Measurements from ENCODE around the gene GRIK4. TPM values are rescaled to one million over a fixed set of nuclear protein-coding genes. Genes with fewer than 3 reads are reported as not detected.

GRIK4 gene
- total and polyA plus RNA-seq, 2 donors (not counting 3 experiments of a cell fraction or from before 2014, with no cell fraction given) = 0.81 to 1.6 TPM

DNA sequence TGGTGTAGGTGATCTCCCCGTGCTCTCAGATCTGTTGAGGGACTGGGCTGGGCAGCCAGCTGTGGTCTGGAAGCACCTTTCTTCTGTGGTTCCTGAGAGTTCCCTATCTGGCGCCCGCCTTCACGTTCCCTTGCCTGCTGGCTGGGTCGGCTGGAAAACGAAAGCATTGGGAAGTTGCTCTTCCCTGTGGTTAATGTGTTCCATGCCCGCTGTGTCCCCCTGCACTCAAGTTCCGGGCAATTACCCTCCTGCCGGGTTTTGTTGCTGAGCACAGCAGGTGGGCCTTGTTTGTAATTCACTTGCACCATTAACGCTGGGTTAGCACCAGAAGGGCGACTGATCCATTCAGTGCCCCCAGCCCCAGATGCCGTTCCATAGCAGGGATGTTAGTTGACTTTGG lies 134.1 kb downstream of the GRIK4 start:
- no peak for TF ChIP-seq GATA2 (IDR thresholded peaks at IDR 0.05; ENCODE audit: insufficient read depth, insufficient read length, low read depth, low read length)
- TF ChIP-seq FOS (IDR thresholded peaks at IDR 0.05; ENCODE audit: borderline replicate concordance, insufficient read depth, low read length) = no peak
- TF ChIP-seq POLR2A (IDR thresholded peaks at IDR 0.05; ENCODE audit: low read depth, low read length) = no peak
- TF ChIP-seq, protein P1, sequence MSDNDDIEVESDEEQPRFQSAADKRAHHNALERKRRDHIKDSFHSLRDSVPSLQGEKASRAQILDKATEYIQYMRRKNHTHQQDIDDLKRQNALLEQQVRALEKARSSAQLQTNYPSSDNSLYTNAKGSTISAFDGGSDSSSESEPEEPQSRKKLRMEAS (IDR thresholded peaks at IDR 0.05; ENCODE audit: insufficient read depth, insufficient read length) = no peak
- TF ChIP-seq, protein P2, sequence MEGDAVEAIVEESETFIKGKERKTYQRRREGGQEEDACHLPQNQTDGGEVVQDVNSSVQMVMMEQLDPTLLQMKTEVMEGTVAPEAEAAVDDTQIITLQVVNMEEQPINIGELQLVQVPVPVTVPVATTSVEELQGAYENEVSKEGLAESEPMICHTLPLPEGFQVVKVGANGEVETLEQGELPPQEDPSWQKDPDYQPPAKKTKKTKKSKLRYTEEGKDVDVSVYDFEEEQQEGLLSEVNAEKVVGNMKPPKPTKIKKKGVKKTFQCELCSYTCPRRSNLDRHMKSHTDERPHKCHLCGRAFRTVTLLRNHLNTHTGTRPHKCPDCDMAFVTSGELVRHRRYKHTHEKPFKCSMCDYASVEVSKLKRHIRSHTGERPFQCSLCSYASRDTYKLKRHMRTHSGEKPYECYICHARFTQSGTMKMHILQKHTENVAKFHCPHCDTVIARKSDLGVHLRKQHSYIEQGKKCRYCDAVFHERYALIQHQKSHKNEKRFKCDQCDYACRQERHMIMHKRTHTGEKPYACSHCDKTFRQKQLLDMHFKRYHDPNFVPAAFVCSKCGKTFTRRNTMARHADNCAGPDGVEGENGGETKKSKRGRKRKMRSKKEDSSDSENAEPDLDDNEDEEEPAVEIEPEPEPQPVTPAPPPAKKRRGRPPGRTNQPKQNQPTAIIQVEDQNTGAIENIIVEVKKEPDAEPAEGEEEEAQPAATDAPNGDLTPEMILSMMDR (IDR thresholded peaks at IDR 0.05; ENCODE audit: extremely low read depth in 1 of 2, insufficient read depth in 1 of 2, low read depth in 1 of 2, low read length in 2 of 2) = no peak
- no peak for TF ChIP-seq MYC (IDR thresholded peaks at IDR 0.05; ENCODE audit: low read depth, low read length)
- no peak for TF ChIP-seq JUN (IDR thresholded peaks at IDR 0.05; ENCODE audit: borderline replicate concordance, insufficient read depth, insufficient read length, low read depth)
- no peak for TF ChIP-seq POLR2AphosphoS5 (IDR thresholded peaks at IDR 0.05; ENCODE audit: insufficient read depth, low read depth, low read length)
- no peak for TF ChIP-seq EZH2 (IDR thresholded peaks at IDR 0.05; ENCODE audit: borderline replicate concordance, low read depth, low read length, severe bottlenecking)
- Histone ChIP-seq H3K9me1 (replicated peaks; ENCODE audit: control insufficient read depth, extremely low read depth, insufficient read depth, low read length) (no peaks in the 10 kb centered on the region), H3K27me3 (ENCODE audit: control insufficient read depth in 2 of 2, insufficient read depth in 2 of 2, low read length in 2 of 2) (peaks cover 15 to 16% of the 10 kb centered on the region in 2 experiments), H3K36me3 (ENCODE audit: control insufficient read depth in 2 of 2, extremely low read depth in 1 of 2, insufficient read depth in 2 of 2, low read length in 2 of 2) (no peaks in the 10 kb centered on the region), H3K4me2 (ENCODE audit: insufficient read depth, low read length) (no peak overlapping the region), H3K79me2 (ENCODE audit: control insufficient read depth, insufficient read depth, low read length) (no peaks in the 10 kb centered on the region), H3K4me1 (ENCODE audit: control insufficient read depth, extremely low read depth, insufficient read depth, low read length) (no peaks in the 10 kb centered on the region), H3K27ac (ENCODE audit: insufficient read depth, low read depth, low read length) (no peak overlapping the region), H3K9ac (replicated peaks; ENCODE audit: extremely low read depth, insufficient read depth, low read length) (no peak overlapping the region), H4K20me1 (replicated peaks; ENCODE audit: control insufficient read depth, extremely low read depth, insufficient read depth, low read length) (no peaks in the 10 kb centered on the region), H2AFZ (ENCODE audit: low read depth, low read length) (no peak overlapping the region), H3K9me3 (replicated peaks; ENCODE audit: control insufficient read depth, insufficient read depth, low read length) (no peaks in the 10 kb centered on the region), H3K4me3 (replicated peaks in 1 of 3; ENCODE audit: insufficient read depth in 1 of 3, low read depth in 1 of 3, low read length in 3 of 3) (no peak overlapping the region)
- dilution Hi-C loops (cut with MboI; ENCODE audit: extremely low pct_ligation_motif_present, low sequenced_read_pairs) (no loop called here), intact Hi-C loops (cut with micrococcal nuclease) (no loop called here)
- ChIA-PET CTCF (interaction anchor here (0.6 to 1.2 kb wide), 4 partner anchors 39 to 133 kb away, joined by 3 to 6 read pairs (median 4); partner anchors contain the start of gene GRIK4), POLR2A (no interaction called here)
- BruUV-seq (replicated peaks) = no TSS peak
- DNase-seq (ENCODE audit: low read depth, low spot score) = no peak
- no peak for FAIRE-seq
